A673 (cell line): Measurements from ENCODE around the gene L3MBTL3. TPM values are rescaled to one million over a fixed set of nuclear protein-coding genes. Genes with fewer than 3 reads are reported as not detected.

ENCODE experiments used
- BruUV-seq: library from RNA; stranded (reverse); fragments of 400-500 nt; replicated peaks from 2 replicates; lab custom pipeline; 2021; lab: Mats Ljungman, UMichigan
- CTCF ChIA-PET: fragments of 300-600 bp; sonication (Branson Sonifier 250); formaldehyde crosslinking; loops from one replicate; lab custom pipeline; 2022; ENCODE audit warnings: antibody characterized with exemption; lab: Charles Lee
- POLR2A ChIA-PET: fragments of 300-600 bp; sonication (Branson Sonifier 250); formaldehyde crosslinking; loops from one replicate; lab custom pipeline; 2022; ENCODE audit warnings: antibody characterized with exemption; ENCODE audit not compliant: low non-redundant PET; lab: Charles Lee
- DNase-seq: peaks from one replicate; pipeline ENCODE4 v3.0.0-alpha.2; 2015; ENCODE audit warnings: low spot score
- H3K27ac ChIP-seq: fragments of 200-600 bp; sonication (generic); 2 replicates; pipeline ENCODE4 v1.5.1; 2016; ENCODE audit warnings: mixed run types, low read depth, mild to moderate bottlenecking, mixed read lengths, antibody characterized with exemption, low read length; ENCODE audit not compliant: poor library complexity, severe bottlenecking
- H3K27me3 ChIP-seq: fragments of 200-600 bp; sonication (generic); replicated peaks from 2 replicates; pipeline ENCODE4 v1.6.1; 2017; ENCODE audit warnings: mixed run types, low read depth, mild to moderate bottlenecking, mixed read lengths, antibody characterized with exemption, low read length; ENCODE audit not compliant: insufficient read depth, poor library complexity
- H3K36me3 ChIP-seq: fragments of 200-600 bp; sonication (generic); 2 replicates; pipeline ENCODE4 v1.6.1; 2016; ENCODE audit warnings: mixed run types, mild to moderate bottlenecking, mixed read lengths, antibody characterized with exemption, low read length; ENCODE audit not compliant: insufficient read depth, poor library complexity, severe bottlenecking
- H3K4me1 ChIP-seq: fragments of 200-600 bp; sonication (generic); 2 replicates; pipeline ENCODE4 v1.6.1; 2017; ENCODE audit warnings: mixed run types, mild to moderate bottlenecking, mixed read lengths, antibody characterized with exemption, low read length; ENCODE audit not compliant: insufficient read depth, poor library complexity, severe bottlenecking
- H3K4me3 ChIP-seq: fragments of 200-600 bp; sonication (generic); 2 replicates; pipeline ENCODE4 v1.5.1; 2016; ENCODE audit warnings: low read depth, mixed run types, mild to moderate bottlenecking, mixed read lengths, low read length; ENCODE audit not compliant: poor library complexity, severe bottlenecking
- H3K9me3 ChIP-seq: fragments of 200-600 bp; sonication (generic); 2 replicates; pipeline ENCODE4 v1.6.1; 2016; ENCODE audit warnings: mixed run types, low read depth, mild to moderate bottlenecking, mixed read lengths, antibody characterized with exemption, low read length; ENCODE audit not compliant: poor library complexity, severe bottlenecking
- EZH2 ChIP-seq: fragments of 200-600 bp; sonication (generic); IDR thresholded peaks from 2 replicates; pipeline ENCODE4 v1.6.1; 2017; ENCODE audit warnings: borderline replicate concordance, low read depth, mild to moderate bottlenecking, mixed read lengths, antibody characterized with exemption, low read length; ENCODE audit not compliant: poor library complexity, severe bottlenecking
- intact Hi-C: fragments of 100-400 bp; cut with micrococcal nuclease; formaldehyde crosslinking; loops from one replicate; pipeline ENCODE4 v1.10.0; 2022; ENCODE audit not compliant: unreplicated experiment
- total RNA-seq: library from RNA; stranded (reverse); gene quantifications from 2 replicates; pipeline ENCODE4 v1.2.3, GENCODE V29; 2021
- TF ChIP-seq, protein P1 (sequence below): fragments of 300-800, 200-600 bp; sonication (generic); conservative IDR thresholded peaks from 2 replicates; pipeline ENCODE4 v1.5.1; 2017; ENCODE audit warnings: low read depth, mild to moderate bottlenecking, antibody characterized with exemption, low read length, moderate library complexity, mixed read lengths

The L3MBTL3 gene
- total RNA-seq, 1 experiment from 2014 or later = 40.8 TPM

DNA sequence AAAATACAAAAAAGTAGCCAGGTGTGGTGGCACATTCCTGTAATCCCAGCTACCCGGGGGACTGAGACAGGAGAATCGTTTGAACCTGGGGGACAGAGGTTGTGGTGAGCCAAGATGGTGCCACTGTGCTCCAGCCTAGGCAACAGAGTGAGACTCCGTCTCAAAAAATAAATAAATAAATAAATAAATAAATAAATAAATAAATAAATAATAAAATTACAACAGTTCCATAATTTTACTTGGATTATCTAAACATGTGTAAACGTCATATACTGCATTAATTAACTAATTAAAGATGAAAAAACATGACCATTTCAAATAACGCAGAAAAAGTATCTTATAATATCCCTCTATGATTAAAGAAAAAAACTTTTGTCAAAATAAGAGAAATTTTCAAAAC, 138.5 kb downstream of the L3MBTL3 start:
- POLR2A ChIA-PET = no interaction called here
- CTCF ChIA-PET = no interaction called here
- Histone ChIP-seq H3K27me3 (no peaks in the 10 kb centered on the region), H3K27ac (no peak overlapping the region), H3K4me3 (no peak overlapping the region), H3K9me3 (peaks cover 8% of the 10 kb centered on the region), H3K36me3 (no peaks in the 10 kb centered on the region), H3K4me1 (peaks cover 3% of the 10 kb centered on the region)
- no peak for DNase-seq
- no TSS peak for BruUV-seq
- TF ChIP-seq EZH2 = no peak
- TF ChIP-seq, protein P1, sequence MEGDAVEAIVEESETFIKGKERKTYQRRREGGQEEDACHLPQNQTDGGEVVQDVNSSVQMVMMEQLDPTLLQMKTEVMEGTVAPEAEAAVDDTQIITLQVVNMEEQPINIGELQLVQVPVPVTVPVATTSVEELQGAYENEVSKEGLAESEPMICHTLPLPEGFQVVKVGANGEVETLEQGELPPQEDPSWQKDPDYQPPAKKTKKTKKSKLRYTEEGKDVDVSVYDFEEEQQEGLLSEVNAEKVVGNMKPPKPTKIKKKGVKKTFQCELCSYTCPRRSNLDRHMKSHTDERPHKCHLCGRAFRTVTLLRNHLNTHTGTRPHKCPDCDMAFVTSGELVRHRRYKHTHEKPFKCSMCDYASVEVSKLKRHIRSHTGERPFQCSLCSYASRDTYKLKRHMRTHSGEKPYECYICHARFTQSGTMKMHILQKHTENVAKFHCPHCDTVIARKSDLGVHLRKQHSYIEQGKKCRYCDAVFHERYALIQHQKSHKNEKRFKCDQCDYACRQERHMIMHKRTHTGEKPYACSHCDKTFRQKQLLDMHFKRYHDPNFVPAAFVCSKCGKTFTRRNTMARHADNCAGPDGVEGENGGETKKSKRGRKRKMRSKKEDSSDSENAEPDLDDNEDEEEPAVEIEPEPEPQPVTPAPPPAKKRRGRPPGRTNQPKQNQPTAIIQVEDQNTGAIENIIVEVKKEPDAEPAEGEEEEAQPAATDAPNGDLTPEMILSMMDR = no peak
- intact Hi-C loops = no loop called here

DNA sequence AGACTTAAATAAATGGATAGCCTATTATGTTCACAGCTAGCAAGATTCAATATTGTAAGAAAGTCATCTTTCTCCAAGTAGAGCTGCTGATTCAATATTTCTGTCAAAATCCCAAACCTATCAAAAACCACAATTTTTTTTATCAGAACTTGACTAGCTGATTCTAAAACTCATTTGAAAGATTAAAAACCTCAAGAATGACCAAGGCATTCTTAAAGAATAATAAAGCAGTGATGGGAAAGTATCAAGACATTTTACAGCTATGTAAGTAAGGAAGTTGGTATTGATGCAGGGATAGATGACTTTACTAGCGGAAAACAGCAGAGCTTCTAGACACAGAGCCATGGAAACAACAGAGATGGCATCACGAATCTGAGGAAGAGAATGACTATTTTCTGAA, 139.7 kb downstream of the L3MBTL3 start:
- TF ChIP-seq EZH2 = no peak
- POLR2A ChIA-PET = no interaction called here
- Histone ChIP-seq H3K36me3 (no peaks in the 10 kb centered on the region), H3K9me3 (peaks cover 8% of the 10 kb centered on the region), H3K4me3 (no peak overlapping the region), H3K27me3 (no peaks in the 10 kb centered on the region), H3K27ac (no peak overlapping the region), H3K4me1 (peaks cover 6% of the 10 kb centered on the region)
- intact Hi-C loops = no loop called here
- no TSS peak for BruUV-seq
- CTCF ChIA-PET = no interaction called here
- DNase-seq = no peak

DNA sequence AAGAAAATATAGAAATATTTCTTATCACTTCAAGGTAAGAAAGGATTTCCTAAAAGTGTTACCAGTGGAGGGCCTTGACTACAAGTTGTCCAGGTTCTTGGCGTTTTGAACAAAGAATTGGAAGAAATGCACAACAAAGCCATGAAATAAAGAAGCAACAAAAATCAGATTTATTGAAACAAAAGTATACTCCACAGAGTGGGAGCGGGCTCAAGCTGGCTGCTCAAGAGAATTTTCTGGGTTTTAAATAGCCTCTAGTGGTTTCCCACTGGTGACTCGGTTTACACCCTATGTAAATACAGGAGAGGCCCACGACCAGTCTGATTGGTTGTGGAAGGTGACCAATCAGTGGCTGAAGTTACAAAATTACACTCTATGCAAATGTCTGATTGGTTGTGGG, 140.2 kb downstream of the L3MBTL3 start:
- no TSS peak for BruUV-seq
- Histone ChIP-seq H3K36me3 (no peaks in the 10 kb centered on the region), H3K27me3 (no peaks in the 10 kb centered on the region), H3K9me3 (peaks cover 8% of the 10 kb centered on the region), H3K4me1 (peaks cover 6% of the 10 kb centered on the region), H3K4me3 (no peak overlapping the region), H3K27ac (no peak overlapping the region)
- intact Hi-C loops = no loop called here
- CTCF ChIA-PET = no interaction called here
- POLR2A ChIA-PET = no interaction called here
- TF ChIP-seq, protein P1 = no peak
- TF ChIP-seq EZH2 = no peak
- no peak for DNase-seq

DNA sequence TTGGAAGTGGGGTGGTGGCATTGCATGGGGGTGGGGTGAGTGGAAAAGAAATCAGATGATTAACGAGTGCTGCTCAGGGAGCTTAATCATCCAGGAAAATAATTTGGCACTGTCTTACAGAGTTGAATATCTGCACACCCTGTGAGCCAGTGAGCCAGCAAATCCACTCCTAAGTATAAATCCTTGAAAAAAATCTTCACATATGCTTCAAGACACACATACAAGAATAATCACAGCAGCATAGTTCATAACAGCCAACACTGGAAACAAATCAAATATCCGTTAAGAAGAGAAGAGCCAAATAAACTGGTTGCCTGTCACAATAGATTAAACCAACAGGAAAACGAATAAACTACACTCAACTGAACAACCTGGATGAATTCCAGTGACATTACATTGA, 141.6 kb downstream of the L3MBTL3 start:
- intact Hi-C loops = no loop called here
- no TSS peak for BruUV-seq
- DNase-seq = no peak
- Histone ChIP-seq H3K36me3 (no peaks in the 10 kb centered on the region), H3K27me3 (no peaks in the 10 kb centered on the region), H3K4me3 (no peak overlapping the region), H3K4me1 (peaks cover 6% of the 10 kb centered on the region), H3K27ac (no peak overlapping the region), H3K9me3 (peaks cover 8% of the 10 kb centered on the region)
- TF ChIP-seq, protein P1 = no peak
- TF ChIP-seq EZH2 = no peak
- CTCF ChIA-PET = no interaction called here
- POLR2A ChIA-PET = no interaction called here
